HS-5 (cell line): Measurements from ENCODE around the gene FAM81B.

Source experiments
- DNase-seq: peaks from one replicate; pipeline ENCODE4 v3.0.0-alpha.2; 2012; ENCODE audit warnings: low read depth

Gene FAM81B

DNA sequence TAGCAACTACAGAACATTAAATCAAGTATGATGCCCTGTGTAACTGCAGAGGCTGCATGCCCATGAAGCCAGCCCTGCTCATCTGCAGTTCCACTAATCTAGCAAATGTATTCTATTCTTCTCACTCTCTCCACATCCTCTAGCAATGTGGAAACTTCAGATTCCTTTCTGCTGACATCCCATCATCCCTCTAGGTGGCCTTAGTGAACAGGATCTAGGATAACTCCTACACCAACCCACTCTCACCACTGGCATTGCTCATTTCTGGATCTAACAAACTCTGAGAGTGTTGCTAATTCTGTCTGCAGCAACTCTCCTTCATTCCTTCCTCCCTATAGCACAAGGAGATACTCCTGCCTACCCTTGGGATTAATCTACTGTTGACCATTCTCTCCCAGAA, 80.8 kb downstream of the FAM81B start:
- DNase-seq: peak; percentile 13

DNA sequence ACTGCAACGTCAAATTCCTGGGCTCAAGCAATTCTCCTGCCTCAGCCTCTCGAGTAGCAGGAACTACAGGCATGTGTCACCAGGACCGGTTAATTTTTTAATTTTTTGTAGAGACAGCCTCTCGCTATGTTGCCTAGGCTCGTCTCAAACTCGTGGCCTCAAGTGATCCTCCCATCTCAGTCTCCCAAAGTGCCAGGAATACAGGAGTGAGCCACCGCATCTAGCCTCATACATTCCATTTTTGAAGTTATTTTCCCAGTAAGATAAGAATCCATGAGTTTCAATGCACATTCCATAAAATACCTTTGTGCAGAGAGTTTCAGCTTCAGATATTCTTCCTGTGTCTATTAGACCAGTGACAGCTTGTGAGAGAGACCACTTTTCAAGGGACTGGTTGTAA, 93.3 kb downstream of the FAM81B start:
- DNase-seq: no peak

DNA sequence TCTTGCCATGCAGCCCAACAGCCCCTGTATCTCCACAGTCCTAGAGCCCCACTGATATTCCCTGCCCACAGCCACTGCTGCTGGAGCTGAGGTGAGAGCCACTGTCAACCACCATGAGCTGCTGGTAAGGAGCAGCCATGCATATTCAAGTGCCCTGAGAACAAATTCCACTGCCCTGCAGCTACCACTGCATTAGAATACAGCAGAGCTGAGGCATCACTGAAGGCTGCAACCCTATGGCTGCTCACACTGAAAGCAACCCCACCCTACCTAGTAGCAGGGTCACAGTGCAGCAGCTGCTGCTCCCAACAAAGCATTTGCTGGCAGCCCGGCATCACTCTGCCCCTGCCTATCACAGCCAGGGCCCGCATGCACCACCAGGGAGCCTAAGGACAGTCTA, 95.0 kb downstream of the FAM81B start:
- no peak for DNase-seq

DNA sequence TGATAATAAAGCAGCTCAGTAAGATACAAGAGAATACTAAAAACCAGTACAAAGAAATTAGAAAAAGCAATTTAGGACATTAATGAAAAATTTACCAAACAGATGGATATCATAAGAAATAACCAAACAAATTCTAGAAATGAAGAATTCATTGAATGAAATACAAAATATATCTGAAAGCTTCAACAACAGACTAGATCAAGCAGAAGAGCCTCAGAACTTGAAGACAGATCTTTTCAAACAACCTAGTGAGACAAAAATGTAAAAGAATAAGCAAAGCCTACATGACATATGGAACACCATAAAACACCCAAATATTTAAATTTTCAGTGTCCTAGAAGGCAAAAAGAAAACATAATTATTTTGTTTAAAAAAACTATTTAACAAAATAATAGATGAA, 96.7 kb downstream of the FAM81B start:
- DNase-seq: no peak
